Endothelial cell of umbilical vein (primary cell): ENCODE results near the gene OLA1. TPM values are rescaled to one million over a fixed set of nuclear protein-coding genes. Genes with fewer than 3 reads are reported as not detected.

ENCODE experiments used
- BruUV-seq: library from RNA; stranded (reverse); fragments of 400-500 nt; replicated peaks from 2 replicates; lab custom pipeline; 2021; lab: Mats Ljungman, UMichigan
- CTCF ChIA-PET: fragments of 300-600, 350-600 bp; sonication (Branson Sonifier 250); formaldehyde crosslinking; loops from one replicate; lab custom pipeline; 2021; ENCODE audit warnings: antibody characterized with exemption, inconsistent platforms; lab: Charles Lee
- POLR2A ChIA-PET: fragments of 300-600, 350-600 bp; sonication (Branson Sonifier 250); formaldehyde crosslinking; loops from one replicate; lab custom pipeline; 2021; ENCODE audit warnings: antibody characterized with exemption, inconsistent platforms; lab: Charles Lee
- DNase-seq: peaks from one replicate; pipeline ENCODE4 v3.0.0-alpha.2; 2011; ENCODE audit warnings: low read depth, low spot score
- FAIRE-seq: peaks from 2 replicates; lab custom pipeline; 2011; peaks lifted over from hg19 to GRCh38; lab: Jason Lieb, UNC
- H2AFZ ChIP-seq: 2 replicates; pipeline ENCODE4 v1.6.0; 2012; ENCODE audit warnings: low read depth, low read length, control low read depth, inconsistent platforms
- H3K27ac ChIP-seq: 2 replicates; pipeline ENCODE4 v1.5.1; 2011; ENCODE audit warnings: low read depth, mild to moderate bottlenecking, control low read depth, low read length, moderate library complexity; ENCODE audit not compliant: insufficient read depth
- H3K27me3 ChIP-seq, 2 experiments: 2 replicates each; pipeline versions ENCODE4 v1.6.0 to v1.6.1; 2011; ENCODE audit warnings: low read length in 2 of 2, mixed read lengths in 1 of 2; ENCODE audit not compliant: control insufficient read depth in 2 of 2, insufficient read depth in 2 of 2
- H3K36me3 ChIP-seq, 2 experiments: 2 replicates in 1 of 2; 3 replicates in 1 of 2; pipeline ENCODE4 v1.5.1; 2011; ENCODE audit warnings: low read length in 2 of 2, mild to moderate bottlenecking in 1 of 2, moderate library complexity in 1 of 2; ENCODE audit not compliant: control insufficient read depth in 2 of 2, insufficient read depth in 2 of 2; ENCODE audit errors: extremely low read depth in 1 of 2
- H3K4me1 ChIP-seq: 3 replicates; pipeline ENCODE4 v1.5.1; 2011; ENCODE audit warnings: mild to moderate bottlenecking, low read length; ENCODE audit not compliant: control insufficient read depth, insufficient read depth; ENCODE audit errors: extremely low read depth
- H3K4me2 ChIP-seq: 2 replicates; pipeline ENCODE4 v1.6.1; 2011; ENCODE audit warnings: low read length, control low read depth, mixed read lengths; ENCODE audit not compliant: insufficient read depth
- H3K4me3 ChIP-seq, 3 experiments: fragments of 200-600 bp in 1 of 3; sonication (generic), shearing (Covaris generic) in 1 of 3; replicated peaks in 1 of 3; 2 replicates each; pipeline ENCODE4 v1.5.1; 2011 to 2016; ENCODE audit warnings: control low read depth in 3 of 3, low read length in 3 of 3, mild to moderate bottlenecking in 2 of 3, inconsistent platforms in 1 of 3, low read depth in 1 of 3, moderate library complexity in 1 of 3; ENCODE audit not compliant: insufficient read depth in 1 of 3
- H3K79me2 ChIP-seq: 2 replicates; pipeline ENCODE4 v1.6.0; 2012; ENCODE audit warnings: low read length, inconsistent platforms; ENCODE audit not compliant: control insufficient read depth, insufficient read depth
- H3K9ac ChIP-seq: replicated peaks from 2 replicates; pipeline ENCODE3; 2011; ENCODE audit warnings: low read length, control low read depth; ENCODE audit not compliant: insufficient read depth; ENCODE audit errors: extremely low read depth
- H3K9me1 ChIP-seq: replicated peaks from 3 replicates; pipeline ENCODE4 v1.6.0; 2011; ENCODE audit warnings: mild to moderate bottlenecking, low read length; ENCODE audit not compliant: control insufficient read depth, insufficient read depth; ENCODE audit errors: extremely low read depth
- H3K9me3 ChIP-seq: replicated peaks from 2 replicates; pipeline ENCODE4 v1.5.1; 2012; ENCODE audit warnings: low read length, inconsistent platforms; ENCODE audit not compliant: control insufficient read depth, insufficient read depth
- H4K20me1 ChIP-seq: replicated peaks from 2 replicates; pipeline ENCODE3; 2011; ENCODE audit warnings: mild to moderate bottlenecking, low read length; ENCODE audit not compliant: control insufficient read depth, insufficient read depth; ENCODE audit errors: extremely low read depth
- EZH2 ChIP-seq: IDR thresholded peaks from 2 replicates; pipeline ENCODE4 v1.6.1; 2012; ENCODE audit warnings: borderline replicate concordance, low read depth, mild to moderate bottlenecking, moderate library complexity, low read length, inconsistent platforms; ENCODE audit not compliant: severe bottlenecking
- FOS ChIP-seq: IDR thresholded peaks from 2 replicates; pipeline ENCODE4 v1.6.1; 2011; ENCODE audit warnings: mild to moderate bottlenecking, low read length, moderate library complexity, borderline replicate concordance; ENCODE audit not compliant: insufficient read depth
- GATA2 ChIP-seq: IDR thresholded peaks from 2 replicates; pipeline ENCODE4 v1.7.0; 2011; ENCODE audit warnings: low read depth, mild to moderate bottlenecking, moderate library complexity, mixed read lengths, low read length; ENCODE audit not compliant: insufficient read length, insufficient read depth
- JUN ChIP-seq: IDR thresholded peaks from 2 replicates; pipeline ENCODE4 v1.6.1; 2011; ENCODE audit warnings: borderline replicate concordance, low read depth; ENCODE audit not compliant: insufficient read length, insufficient read depth
- MAX ChIP-seq: IDR thresholded peaks from 2 replicates; pipeline ENCODE4 v1.6.1; 2011; ENCODE audit not compliant: insufficient read depth, insufficient read length
- MYC ChIP-seq: IDR thresholded peaks from one replicate; pipeline ENCODE4 v1.6.1; 2011; ENCODE audit warnings: mild to moderate bottlenecking, low read depth, low read length
- POLR2A ChIP-seq: IDR thresholded peaks from 2 replicates; pipeline ENCODE4 v1.6.1; 2012; ENCODE audit warnings: low read depth, mild to moderate bottlenecking, control low read depth, low read length
- POLR2AphosphoS5 ChIP-seq: IDR thresholded peaks from 2 replicates; pipeline ENCODE4 v1.6.1; 2012; ENCODE audit warnings: low read depth, mild to moderate bottlenecking, control low read depth, low read length, moderate library complexity; ENCODE audit not compliant: insufficient read depth
- dilution Hi-C: fragments of 300-500 bp; cut with MboI; formaldehyde crosslinking; loops from one replicate; pipeline ENCODE4 v1.15.0; 2019; ENCODE audit warnings: low sequenced_read_pairs; ENCODE audit not compliant: extremely low pct_ligation_motif_present
- intact Hi-C: fragments of 100-400 bp; cut with micrococcal nuclease; formaldehyde crosslinking; loops from one replicate; pipeline ENCODE4 v1.10.0; 2022
- polyA plus RNA-seq, 4 experiments: library from polyadenylated mRNA; depleted of rRNA in 3 of 4; stranded (reverse) in 3 of 4; unstranded in 1 of 4; fragments of >200 nt; gene quantifications; 2 replicates each; pipeline versions ENCODE4 v1.2.1 to v1.2.3, GENCODE V29; 2011 to 2012; ENCODE audit warnings: missing spikeins in 1 of 4
- total RNA-seq: library from RNA; stranded (reverse); gene quantifications from 2 replicates; pipeline ENCODE4 v1.2.3, GENCODE V29; 2021
- TF ChIP-seq, protein P1 (sequence below), 2 donors: IDR thresholded peaks; 1 replicate in 1 of 2; 2 replicates in 1 of 2; pipeline ENCODE4 v1.5.1; 2011; ENCODE audit warnings: low read length in 2 of 2, mild to moderate bottlenecking in 2 of 2, moderate library complexity in 2 of 2, control low read depth in 1 of 2, inconsistent platforms in 1 of 2, low read depth in 1 of 2; ENCODE audit not compliant: insufficient read depth in 1 of 2; ENCODE audit errors: extremely low read depth in 1 of 2

Gene OLA1
- total and polyA plus RNA-seq, 2 donors (not counting 3 experiments of a cell fraction or from before 2014, with no cell fraction given) = 30.6 to 93.9 TPM

GRCh38 chr2:174076040-174076439 is 172.3 kb downstream of the OLA1 start:
- FAIRE-seq (no peak), DNase-seq (no peak)
- no TSS peak for BruUV-seq
- Histone ChIP-seq H3K4me1 (no peaks in the 10 kb centered on the region), H3K4me3 (no peak overlapping the region), H3K27me3 (no peaks in the 10 kb centered on the region), H4K20me1 (no peaks in the 10 kb centered on the region), H3K27ac (no peak overlapping the region), H3K9ac (no peak overlapping the region), H3K9me1 (no peaks in the 10 kb centered on the region), H3K79me2 (no peaks in the 10 kb centered on the region), H3K9me3 (no peaks in the 10 kb centered on the region), H3K36me3 (peaks cover 0 to 3% of the 10 kb centered on the region in 2 experiments), H2AFZ (no peak overlapping the region), H3K4me2 (no peak overlapping the region)
- CTCF ChIA-PET = no interaction called here
- dilution Hi-C loops (no loop called here), intact Hi-C loops (no loop called here)
- POLR2A ChIA-PET = no interaction called here
- TF ChIP-seq FOS (no peak), EZH2 (no peak), POLR2AphosphoS5 (no peak), GATA2 (no peak), JUN (no peak), MYC (no peak), MAX (no peak), POLR2A (no peak)
- TF ChIP-seq, protein P1, sequence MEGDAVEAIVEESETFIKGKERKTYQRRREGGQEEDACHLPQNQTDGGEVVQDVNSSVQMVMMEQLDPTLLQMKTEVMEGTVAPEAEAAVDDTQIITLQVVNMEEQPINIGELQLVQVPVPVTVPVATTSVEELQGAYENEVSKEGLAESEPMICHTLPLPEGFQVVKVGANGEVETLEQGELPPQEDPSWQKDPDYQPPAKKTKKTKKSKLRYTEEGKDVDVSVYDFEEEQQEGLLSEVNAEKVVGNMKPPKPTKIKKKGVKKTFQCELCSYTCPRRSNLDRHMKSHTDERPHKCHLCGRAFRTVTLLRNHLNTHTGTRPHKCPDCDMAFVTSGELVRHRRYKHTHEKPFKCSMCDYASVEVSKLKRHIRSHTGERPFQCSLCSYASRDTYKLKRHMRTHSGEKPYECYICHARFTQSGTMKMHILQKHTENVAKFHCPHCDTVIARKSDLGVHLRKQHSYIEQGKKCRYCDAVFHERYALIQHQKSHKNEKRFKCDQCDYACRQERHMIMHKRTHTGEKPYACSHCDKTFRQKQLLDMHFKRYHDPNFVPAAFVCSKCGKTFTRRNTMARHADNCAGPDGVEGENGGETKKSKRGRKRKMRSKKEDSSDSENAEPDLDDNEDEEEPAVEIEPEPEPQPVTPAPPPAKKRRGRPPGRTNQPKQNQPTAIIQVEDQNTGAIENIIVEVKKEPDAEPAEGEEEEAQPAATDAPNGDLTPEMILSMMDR (IDR thresholded peaks at IDR 0.05; ENCODE audit: extremely low read depth in 1 of 2, insufficient read depth in 1 of 2, low read depth in 1 of 2, low read length in 2 of 2) = no peak
